Muscle of leg (tissue), 16 donors: ENCODE measurements around the gene MLH3. TPM values are rescaled to one million over a fixed set of nuclear protein-coding genes. Genes with fewer than 3 reads are reported as not detected.

Source experiments
- DNase-seq: peaks from one replicate; pipeline ENCODE4 v3.0.0; 2013
- H3K27ac ChIP-seq: one replicate; pipeline ENCODE4 v1.5.1; 2013; ENCODE audit warnings: mild to moderate bottlenecking, low read length, control low read depth
- H3K27me3 ChIP-seq: one replicate; pipeline ENCODE4 v1.6.1; 2013; ENCODE audit warnings: low read length; ENCODE audit not compliant: control insufficient read depth, insufficient read depth
- H3K36me3 ChIP-seq: one replicate; pipeline ENCODE4 v1.6.1; 2013; ENCODE audit warnings: low read length; ENCODE audit not compliant: control insufficient read depth, insufficient read depth
- H3K4me1 ChIP-seq: one replicate; pipeline ENCODE4 v1.6.1; 2013; ENCODE audit warnings: low read length; ENCODE audit not compliant: control insufficient read depth, insufficient read depth
- H3K4me3 ChIP-seq: one replicate; pipeline ENCODE4 v1.5.1; 2013; ENCODE audit warnings: low read length, control low read depth
- H3K9me3 ChIP-seq: replicated peaks from 2 replicates; pipeline ENCODE4 v1.6.1; 2013; ENCODE audit warnings: low read depth, low read length; ENCODE audit not compliant: control insufficient read depth
- WGBS: methylation state at CpG from one replicate; pipeline ENCODE4 v1.1.5; 2013; ENCODE audit warnings: missing lambda C conversion rate; ENCODE audit not compliant: insufficient coverage; 5-methylcytosine and 5-hydroxymethylcytosine counted together
- long read RNA-seq, 11 donors: transcript quantifications; one replicate each; lab custom pipeline, GENCODE V29; 2026
- polyA plus RNA-seq, 8 donors: library from polyadenylated mRNA; unstranded; fragments of 120-200 nt; gene quantifications; one replicate each; pipeline versions ENCODE4 v1.2.1 to v1.2.3, GENCODE V29; 2013; ENCODE audit warnings: inconsistent platforms in 1 of 8, low replicate concordance in 1 of 8; ENCODE audit not compliant: insufficient read length in 8 of 8, insufficient read depth in 1 of 8
- total RNA-seq: library from RNA; stranded (reverse); fragments of 120-200 nt; gene quantifications from one replicate; pipeline ENCODE4 v1.2.4, GENCODE V29; 2013

The MLH3 gene
- total RNA-seq (40.9 TPM), polyA plus RNA-seq (10 to 100 TPM; 18.4 to 24.1 (median 19.9) TPM)
- long read RNA-seq, donor 1, partial matches to known transcripts: 0 of 3 reads
- long read RNA-seq, donor 1, other reads (novel, unspliced or antisense): 0 of 3 reads
- long read RNA-seq, donor 2: 0 reads
- long read RNA-seq, donor 3, partial matches to known transcripts: 0 of 3 reads
- long read RNA-seq, donor 3, other reads (novel, unspliced or antisense): 0 of 3 reads
- long read RNA-seq, donor 4, partial matches to known transcripts: 0 of 1 reads
- long read RNA-seq, donor 4, other reads (novel, unspliced or antisense): 0 of 1 reads
- long read RNA-seq, donor 5, partial matches to known transcripts: 8 of 9 reads
- long read RNA-seq, donor 5, other reads (novel, unspliced or antisense): 0 of 9 reads
- long read RNA-seq, donor 6, full-length matches to known transcripts: 3 of 9 reads
- long read RNA-seq, donor 6, partial matches to known transcripts: 6 of 9 reads
- long read RNA-seq, donor 6, other reads (novel, unspliced or antisense): 0 of 9 reads
- long read RNA-seq, donor 7, full-length matches to known transcripts: 3 of 3 reads
- long read RNA-seq, donor 7, partial matches to known transcripts: 0 of 3 reads
- long read RNA-seq, donor 7, other reads (novel, unspliced or antisense): 0 of 3 reads
- long read RNA-seq, donor 8, full-length matches to known transcripts: 4 of 4 reads
- long read RNA-seq, donor 8, partial matches to known transcripts: 0 of 4 reads
- long read RNA-seq, donor 8, other reads (novel, unspliced or antisense): 0 of 4 reads
- long read RNA-seq, donor 9, partial matches to known transcripts: 0 of 1 reads
- long read RNA-seq, donor 9, other reads (novel, unspliced or antisense): 0 of 1 reads
- long read RNA-seq, donor 10, partial matches to known transcripts: 7 of 8 reads
- long read RNA-seq, donor 10, other reads (novel, unspliced or antisense): 0 of 8 reads
- long read RNA-seq, donor 11, transcript MLH3-207 (2 exons, 700 nt): major isoform, 5 of 5 reads
- long read RNA-seq, donor 11, partial matches to known transcripts: 0 of 5 reads
- long read RNA-seq, donor 11, other reads (novel, unspliced or antisense): 0 of 5 reads

- peak; percentile 92 for DNase-seq
- Histone ChIP-seq H3K36me3 (peaks cover 11% of the 10 kb centered on the region), H3K4me3 (peak within 1 kb of the TSS; percentile 62), H3K9me3 (no peaks in the 10 kb centered on the region), H3K27ac (peak within 1 kb of the TSS; percentile 87), H3K4me1 (peaks cover 7% of the 10 kb centered on the region), H3K27me3 (no peaks in the 10 kb centered on the region)
- 0% methylated on average over 55 of the region's 59 CpGs for WGBS
Measured at GRCh38 chr14:75050852-75051555, at the start of gene MLH3. TSS of gene MLH3 (minus strand) at chr14:75051467. CDS start at chr14:75049655, 1,812 bp downstream.

GRCh38 chr14:75098682-75099081 lies 47.4 kb upstream of the MLH3 start:
- peak overlapping the region; percentile 79 for H3K27ac ChIP-seq
- WGBS: no CpG with 5 or more reads among the region's 1 CpG
- H3K4me1 ChIP-seq: peaks cover 8% of the 10 kb centered on the region
- H3K4me3 ChIP-seq: no peak overlapping the region
- H3K36me3 ChIP-seq: peaks cover 55% of the 10 kb centered on the region
- DNase-seq: peak; percentile 27
- no peaks in the 10 kb centered on the region for H3K9me3 ChIP-seq
- H3K27me3 ChIP-seq: no peaks in the 10 kb centered on the region

GRCh38 chr14:75098212-75098611 lies 46.9 kb upstream of the MLH3 start:
- H3K4me1 ChIP-seq: peaks cover 8% of the 10 kb centered on the region
- no peak for DNase-seq
- H3K4me3 ChIP-seq: no peak overlapping the region
- peak overlapping the region; percentile 79 for H3K27ac ChIP-seq
- no peaks in the 10 kb centered on the region for H3K27me3 ChIP-seq
- no peaks in the 10 kb centered on the region for H3K9me3 ChIP-seq
- H3K36me3 ChIP-seq: peaks cover 54% of the 10 kb centered on the region

- Histone ChIP-seq H3K4me3 (no peak overlapping the region), H3K4me1 (peaks cover 8% of the 10 kb centered on the region), H3K36me3 (peaks cover 60% of the 10 kb centered on the region), H3K9me3 (no peaks in the 10 kb centered on the region), H3K27me3 (no peaks in the 10 kb centered on the region), H3K27ac (peak overlapping the region; percentile 60)
- WGBS: 94% methylated on average over 5 of the region's 6 CpGs
- DNase-seq: no peak
Measured at GRCh38 chr14:75096959-75097358, 45.7 kb upstream of the MLH3 start.

GRCh38 chr14:75095690-75096089 lies 44.4 kb upstream of the MLH3 start:
- DNase-seq: no peak
- H3K9me3 ChIP-seq: no peaks in the 10 kb centered on the region
- no peak overlapping the region for H3K4me3 ChIP-seq
- H3K27me3 ChIP-seq: no peaks in the 10 kb centered on the region
- H3K27ac ChIP-seq: no peak overlapping the region
- peaks cover 8% of the 10 kb centered on the region for H3K4me1 ChIP-seq
- peaks cover 58% of the 10 kb centered on the region for H3K36me3 ChIP-seq
- 97% methylated on average over 3 of the region's 4 CpGs for WGBS

- Histone ChIP-seq H3K4me1 (peaks cover 8% of the 10 kb centered on the region), H3K27me3 (no peaks in the 10 kb centered on the region), H3K27ac (no peak overlapping the region), H3K9me3 (no peaks in the 10 kb centered on the region), H3K36me3 (peaks cover 59% of the 10 kb centered on the region), H3K4me3 (no peak overlapping the region)
- DNase-seq: no peak
- WGBS: no CpG with 5 or more reads among the region's 3 CpGs
Measured at GRCh38 chr14:75094896-75095295, 43.6 kb upstream of the MLH3 start.

GRCh38 chr14:75092698-75093097 lies 41.4 kb upstream of the MLH3 start:
- no peaks in the 10 kb centered on the region for H3K27me3 ChIP-seq
- H3K27ac ChIP-seq: no peak overlapping the region
- no peak for DNase-seq
- WGBS: 86% methylated on average over 1 of the region's 2 CpGs
- peaks cover 54% of the 10 kb centered on the region for H3K36me3 ChIP-seq
- H3K9me3 ChIP-seq: no peaks in the 10 kb centered on the region
- no peak overlapping the region for H3K4me3 ChIP-seq
- H3K4me1 ChIP-seq: peaks cover 2% of the 10 kb centered on the region

GRCh38 chr14:75091251-75091650 lies 40.0 kb upstream of the MLH3 start:
- no peak for DNase-seq
- Histone ChIP-seq H3K4me3 (no peak overlapping the region), H3K36me3 (peaks cover 52% of the 10 kb centered on the region), H3K27me3 (no peaks in the 10 kb centered on the region), H3K9me3 (no peaks in the 10 kb centered on the region), H3K4me1 (no peaks in the 10 kb centered on the region), H3K27ac (no peak overlapping the region)
- 55% methylated on average over 2 of the region's 8 CpGs for WGBS

- Histone ChIP-seq H3K9me3 (no peaks in the 10 kb centered on the region), H3K36me3 (peaks cover 48% of the 10 kb centered on the region), H3K27me3 (no peaks in the 10 kb centered on the region), H3K27ac (no peak overlapping the region), H3K4me3 (no peak overlapping the region), H3K4me1 (no peaks in the 10 kb centered on the region)
- 81% methylated on average over 3 of the region's 3 CpGs for WGBS
- no peak for DNase-seq
Measured at GRCh38 chr14:75090353-75090752, 39.1 kb upstream of the MLH3 start.
